NK-92 treated with Interleukin-12 subunit alpha and Interleukin-12 subunit beta, amount 100 ng/mL, for 24 hours (cell line): ENCODE results near the gene ZCCHC24.
"Not testable (repeated sequence)": the region's sequence is repeated elsewhere in the genome, so short reads cannot be mapped to it uniquely, and the experiment has no call there.

Experiments used
- DNase-seq: peaks from one replicate; lab custom pipeline; 2025; lab: John Stamatoyannopoulos, UW

ZCCHC24 gene

GRCh38 chr10:79346388-79347225 lies 98.8 kb downstream of the ZCCHC24 start:
- DNase-seq, result peak; percentile 29

- DNase-seq, result no peak
Observed at GRCh38 chr10:79346012-79346340, 99.4 kb downstream of the ZCCHC24 start.

- no peak for DNase-seq
Observed at GRCh38 chr10:79345241-79346011, 100.0 kb downstream of the ZCCHC24 start.

GRCh38 chr10:79344502-79345195 lies 100.8 kb downstream of the ZCCHC24 start:
- no peak for DNase-seq

GRCh38 chr10:79342811-79343561 lies 102.4 kb downstream of the ZCCHC24 start:
- no peak for DNase-seq

- DNase-seq, result no peak
Observed at GRCh38 chr10:79342295-79342761, 103.1 kb downstream of the ZCCHC24 start.

- DNase-seq, result no peak
Observed at GRCh38 chr10:79340646-79341244, 104.7 kb downstream of the ZCCHC24 start.

- no peak for DNase-seq
Observed at GRCh38 chr10:79339266-79339665, 106.2 kb downstream of the ZCCHC24 start.

GRCh38 chr10:79337783-79338469 lies 107.5 kb downstream of the ZCCHC24 start:
- DNase-seq, result not testable (repeated sequence)

GRCh38 chr10:79336739-79337138 lies 108.7 kb downstream of the ZCCHC24 start:
- no peak for DNase-seq

- no peak for DNase-seq
Observed at GRCh38 chr10:79336276-79336675, 109.1 kb downstream of the ZCCHC24 start.

- no peak for DNase-seq
Observed at GRCh38 chr10:79335470-79336235, 109.8 kb downstream of the ZCCHC24 start.

GRCh38 chr10:79335094-79335469 lies 110.3 kb downstream of the ZCCHC24 start:
- DNase-seq, result no peak

- DNase-seq, result no peak
Observed at GRCh38 chr10:79334573-79334972, 110.9 kb downstream of the ZCCHC24 start.

- no peak for DNase-seq
Observed at GRCh38 chr10:79333513-79333912, 111.9 kb downstream of the ZCCHC24 start.

- not testable (repeated sequence) for DNase-seq
Observed at GRCh38 chr10:79332610-79333315, 112.7 kb downstream of the ZCCHC24 start.
